H4 (cell line): ENCODE measurements around the gene ESRP2. TPM values are rescaled to one million over a fixed set of nuclear protein-coding genes. Genes with fewer than 3 reads are reported as not detected.

Source experiments
- DNase-seq: peaks from one replicate; pipeline ENCODE4 v3.0.0-alpha.2; 2015; ENCODE audit warnings: low spot score
- total RNA-seq: library from RNA; depleted of rRNA; stranded (reverse); fragments of >200 nt; shearing (Covaris generic); gene quantifications from 2 replicates; pipeline ENCODE4 v1.2.3, GENCODE V29; 2014

ESRP2 gene
- total RNA-seq, 1 experiment from 2014 or later, result not detected

DNA sequence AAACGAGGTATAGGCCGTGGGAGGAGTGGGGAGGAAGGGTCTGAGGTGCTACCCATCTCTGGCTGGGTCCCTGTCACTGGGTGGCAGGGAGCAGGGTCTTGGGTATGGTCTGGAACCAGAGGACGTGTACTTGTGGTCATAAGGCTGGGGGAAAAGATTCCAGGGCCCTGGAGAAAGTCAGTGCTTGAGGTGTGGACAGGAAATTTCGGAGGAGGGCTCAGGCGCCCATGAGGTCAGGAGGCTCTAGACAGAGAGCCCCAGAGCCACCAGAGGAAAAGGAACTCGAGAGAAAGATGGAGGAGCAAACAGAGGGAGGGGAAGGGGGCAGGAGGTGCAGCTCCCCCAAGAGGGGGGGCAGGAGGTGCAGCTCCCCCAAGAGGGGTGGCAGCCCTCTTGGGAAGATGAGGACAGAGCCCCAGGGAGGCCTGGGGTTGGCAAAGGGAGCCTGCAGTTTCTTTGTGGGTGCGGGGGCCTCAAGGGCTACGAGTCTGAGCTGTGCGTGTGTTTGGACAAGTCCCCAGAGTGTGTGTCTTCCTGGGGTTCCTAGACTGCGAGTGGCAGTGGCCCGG is 27.7 kb upstream of the ESRP2 start:
- no peak for DNase-seq

DNA sequence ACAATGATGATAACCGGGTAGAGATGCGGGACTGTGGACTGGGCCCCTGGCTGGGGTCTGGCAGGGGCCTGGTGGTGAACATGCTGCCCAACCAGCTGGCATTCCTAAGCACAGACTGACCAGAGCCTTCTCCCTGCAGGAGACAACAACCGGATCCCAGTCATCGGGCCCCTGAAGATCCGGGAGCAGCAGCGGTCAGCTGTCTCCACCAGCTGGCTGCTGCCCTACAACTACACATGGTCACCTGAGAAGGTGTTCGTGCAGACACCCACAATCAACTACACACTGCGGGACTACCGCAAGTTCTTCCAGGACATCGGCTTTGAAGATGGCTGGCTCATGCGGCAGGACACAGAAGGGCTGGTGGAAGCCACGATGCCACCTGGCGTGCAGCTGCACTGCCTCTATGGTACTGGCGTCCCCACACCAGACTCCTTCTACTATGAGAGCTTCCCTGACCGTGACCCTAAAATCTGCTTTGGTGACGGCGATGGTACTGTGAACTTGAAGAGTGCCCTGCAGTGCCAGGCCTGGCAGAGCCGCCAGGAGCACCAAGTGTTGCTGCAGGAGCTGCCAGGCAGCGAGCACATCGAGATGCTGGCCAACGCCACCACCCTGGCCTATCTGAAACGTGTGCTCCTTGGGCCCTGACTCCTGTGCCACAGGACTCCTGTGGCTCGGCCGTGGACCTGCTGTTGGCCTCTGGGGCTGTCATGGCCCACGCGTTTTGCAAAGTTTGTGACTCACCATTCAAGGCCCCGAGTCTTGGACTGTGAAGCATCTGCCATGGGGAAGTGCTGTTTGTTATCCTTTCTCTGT is 23.3 kb upstream of the ESRP2 start:
- DNase-seq, result no peak

DNA sequence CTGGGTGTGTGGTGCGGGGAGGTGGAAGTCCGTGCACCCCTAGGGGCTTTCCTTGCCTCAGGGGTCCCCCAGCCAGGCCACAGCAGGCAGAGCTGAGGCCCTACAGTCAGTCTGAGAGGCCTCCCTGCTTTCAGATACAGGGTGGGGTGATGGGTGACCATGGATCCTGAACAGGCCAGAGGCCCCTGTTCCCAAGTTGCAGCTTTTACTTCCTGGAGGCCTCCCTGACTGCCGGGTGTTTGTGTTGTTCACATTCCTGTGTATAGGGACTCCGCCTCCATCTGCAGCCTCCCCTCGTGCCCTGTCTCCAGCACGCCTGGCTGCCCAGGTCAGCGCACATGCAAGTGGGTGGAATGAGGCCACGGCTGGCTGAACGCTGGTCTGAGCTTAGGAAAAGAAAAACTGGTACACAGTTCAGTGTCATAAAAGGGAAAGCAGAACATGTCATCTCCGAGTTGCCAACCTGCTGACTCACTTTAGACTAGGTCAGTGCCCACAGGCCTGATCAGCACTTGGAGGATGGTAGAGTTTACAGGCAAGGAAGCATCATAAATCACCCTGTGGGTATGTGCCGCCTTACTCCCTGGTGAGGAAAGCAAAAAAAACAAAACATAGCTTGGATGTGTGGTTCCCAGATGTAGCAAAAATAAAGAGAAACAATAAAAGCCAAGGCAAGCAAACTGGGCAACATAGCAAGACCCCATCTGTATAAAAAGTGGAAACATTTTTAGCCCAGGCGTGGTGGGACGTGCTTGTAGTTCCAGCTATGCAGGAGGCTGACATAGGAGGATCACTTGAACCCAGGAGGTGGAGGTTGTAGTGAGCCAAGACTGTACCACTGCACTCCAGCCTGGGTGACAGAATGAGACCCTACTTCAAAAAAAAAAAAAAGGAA is 22.2 kb upstream of the ESRP2 start:
- DNase-seq, result peak; percentile 92

DNA sequence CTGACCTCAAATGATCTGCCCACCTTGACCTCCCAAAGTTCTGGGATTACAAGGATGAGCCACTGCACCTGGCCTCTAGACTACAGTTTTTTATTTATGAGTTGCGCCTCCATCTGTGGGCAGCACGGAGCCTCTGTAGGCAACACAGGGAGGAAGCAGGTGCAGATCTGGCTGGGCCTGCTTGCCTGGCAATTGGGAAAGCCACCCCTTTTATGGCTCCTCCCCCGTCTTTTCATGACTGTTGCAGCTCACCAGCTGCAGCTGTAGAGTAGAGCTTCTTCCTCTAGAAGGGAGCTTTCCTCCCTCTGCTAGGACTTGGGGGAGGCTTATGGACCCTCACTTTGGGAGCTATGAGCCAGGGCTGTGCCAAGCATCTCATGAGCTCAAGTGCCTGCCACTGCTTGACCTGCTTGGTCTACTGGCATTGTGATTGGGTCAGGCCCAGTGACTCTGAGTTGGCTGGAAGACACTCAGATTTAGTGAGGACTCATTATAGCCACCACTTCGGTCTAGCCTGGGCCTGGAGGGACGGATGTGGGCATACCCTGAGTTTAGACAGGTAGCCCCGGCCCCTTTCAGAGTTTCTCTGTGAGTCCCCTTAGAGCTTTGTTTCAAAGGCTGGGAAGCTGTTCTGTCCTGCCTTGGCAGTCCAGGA is 21.5 kb upstream of the ESRP2 start:
- no peak for DNase-seq

DNA sequence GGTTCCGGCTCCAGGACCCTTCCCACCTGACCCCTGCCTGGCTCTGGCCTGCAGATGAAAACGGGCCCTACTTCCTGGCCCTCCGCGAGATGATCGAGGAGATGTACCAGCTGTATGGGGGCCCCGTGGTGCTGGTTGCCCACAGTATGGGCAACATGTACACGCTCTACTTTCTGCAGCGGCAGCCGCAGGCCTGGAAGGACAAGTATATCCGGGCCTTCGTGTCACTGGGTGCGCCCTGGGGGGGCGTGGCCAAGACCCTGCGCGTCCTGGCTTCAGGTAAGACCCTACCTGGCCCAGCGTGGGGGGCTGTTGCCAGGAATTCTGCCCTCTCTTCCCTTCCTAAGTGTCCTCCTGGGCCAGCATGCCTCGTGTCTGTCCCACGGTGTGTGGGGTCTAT is 19.8 kb upstream of the ESRP2 start:
- DNase-seq, result no peak

DNA sequence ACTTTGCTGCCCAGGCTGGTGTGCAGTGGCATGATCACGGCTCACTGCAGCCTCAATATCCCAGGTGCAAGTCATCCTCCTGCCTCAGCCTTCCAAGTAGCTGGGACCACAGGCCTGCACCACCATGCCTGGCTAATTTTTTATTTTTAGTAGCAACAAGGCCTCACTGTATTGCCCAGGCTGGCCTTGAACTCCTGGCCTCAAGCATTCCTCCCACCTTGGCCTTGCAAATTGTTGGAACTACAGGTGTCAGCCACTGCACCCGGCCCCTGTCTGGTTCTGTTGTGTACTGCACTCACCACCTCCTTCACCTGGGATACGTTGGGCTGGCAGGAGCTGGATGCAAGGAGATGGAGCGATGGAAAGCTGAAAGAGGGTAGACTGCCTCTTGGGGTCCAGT is 17.8 kb upstream of the ESRP2 start:
- no peak for DNase-seq

DNA sequence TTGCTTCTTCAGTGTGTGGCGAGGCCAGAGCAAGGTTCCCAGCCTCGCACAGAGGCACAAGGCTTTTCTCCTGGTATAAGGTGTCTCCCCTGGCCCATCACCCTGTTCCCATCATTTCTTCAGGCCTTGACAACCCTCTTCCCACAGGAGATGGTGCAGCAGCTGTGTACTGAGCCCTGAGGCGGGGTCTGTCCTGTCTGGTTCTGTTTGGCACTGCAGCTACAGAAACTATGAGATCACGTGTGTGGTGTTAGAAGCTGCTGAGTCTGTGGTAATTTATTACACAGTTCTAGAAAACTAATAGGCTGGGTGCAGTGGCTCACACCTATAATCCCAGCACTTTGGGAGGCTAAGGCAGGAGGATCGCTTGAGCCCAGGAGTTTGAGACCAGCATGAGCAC is 16.5 kb upstream of the ESRP2 start:
- no peak for DNase-seq

DNA sequence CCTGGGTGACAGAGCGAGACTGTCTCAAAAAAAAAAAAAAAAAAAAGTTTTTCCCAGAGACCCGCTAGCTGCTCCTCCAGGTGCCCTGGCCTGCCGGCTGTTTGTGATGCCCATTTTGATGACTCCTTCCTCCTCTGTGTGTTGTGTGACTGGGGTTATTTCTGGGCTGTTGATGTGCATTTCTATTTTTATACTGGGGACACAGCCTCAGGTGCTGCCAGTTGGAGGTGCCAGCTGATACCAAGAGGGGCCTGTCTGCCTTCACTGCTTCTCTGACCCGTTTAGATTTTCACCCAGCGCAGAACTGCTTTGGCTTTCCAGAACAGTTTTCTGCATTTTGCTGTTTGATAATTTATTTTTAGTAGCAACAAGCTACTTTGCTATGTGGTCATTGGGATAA is 15.9 kb upstream of the ESRP2 start:
- no peak for DNase-seq

DNA sequence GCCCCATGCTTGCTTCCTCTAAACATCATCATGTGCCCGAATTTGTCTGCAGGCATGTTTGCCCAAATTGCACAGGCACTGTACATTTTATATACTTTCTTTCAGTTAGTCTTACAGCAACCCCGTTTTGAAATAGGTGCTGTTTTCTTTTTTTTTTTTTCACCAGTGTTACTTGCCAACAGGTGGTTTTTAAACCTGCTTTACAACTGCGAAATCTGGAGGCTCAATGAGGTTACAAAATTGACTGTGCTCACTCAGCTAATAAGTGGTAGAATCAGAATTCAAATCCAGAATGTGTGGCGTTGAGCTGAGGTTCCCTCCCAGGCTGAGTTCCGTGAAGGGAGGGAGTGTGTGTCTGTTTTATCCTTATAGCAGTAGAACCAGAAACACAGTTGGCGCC is 15.0 kb upstream of the ESRP2 start:
- DNase-seq, result no peak

DNA sequence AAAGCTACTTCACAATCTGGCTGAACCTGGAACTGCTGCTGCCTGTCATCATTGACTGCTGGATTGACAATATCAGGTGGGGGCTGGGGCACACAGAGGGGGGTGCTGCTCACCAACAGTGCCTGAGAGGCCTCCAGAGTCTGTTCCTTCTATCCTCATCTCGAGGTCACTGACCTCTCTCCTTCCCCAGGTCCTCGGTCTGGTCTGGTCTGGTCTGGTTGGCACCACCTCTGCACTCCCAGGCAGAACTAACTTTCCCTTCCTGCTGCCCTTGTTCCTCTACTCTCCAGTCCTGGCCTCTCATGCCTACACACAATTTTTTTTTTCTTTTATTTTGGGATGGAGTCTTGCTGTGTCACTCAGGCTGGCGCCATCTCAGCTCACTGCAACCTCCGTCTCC is 13.4 kb upstream of the ESRP2 start:
- no peak for DNase-seq

DNA sequence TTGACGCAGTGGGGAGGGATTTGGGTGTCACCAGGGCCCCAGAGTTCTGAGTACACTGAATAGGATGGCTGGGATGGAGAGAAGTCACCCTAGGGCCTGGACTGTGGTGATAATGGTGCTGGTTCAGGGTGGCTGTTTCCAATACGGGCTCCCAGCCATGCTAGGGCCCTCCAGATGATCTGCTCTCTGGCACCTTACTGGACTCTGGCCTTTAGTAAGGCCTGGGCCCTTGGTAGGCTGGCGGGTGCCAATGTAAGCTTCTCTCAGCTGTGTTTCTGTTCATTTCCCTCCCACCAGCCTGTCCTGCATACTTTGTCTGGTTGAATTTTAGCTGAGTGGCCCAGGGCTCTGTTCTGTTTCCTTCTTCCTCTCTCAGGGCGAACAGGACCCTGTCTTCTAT is 12.0 kb upstream of the ESRP2 start:
- no peak for DNase-seq

DNA sequence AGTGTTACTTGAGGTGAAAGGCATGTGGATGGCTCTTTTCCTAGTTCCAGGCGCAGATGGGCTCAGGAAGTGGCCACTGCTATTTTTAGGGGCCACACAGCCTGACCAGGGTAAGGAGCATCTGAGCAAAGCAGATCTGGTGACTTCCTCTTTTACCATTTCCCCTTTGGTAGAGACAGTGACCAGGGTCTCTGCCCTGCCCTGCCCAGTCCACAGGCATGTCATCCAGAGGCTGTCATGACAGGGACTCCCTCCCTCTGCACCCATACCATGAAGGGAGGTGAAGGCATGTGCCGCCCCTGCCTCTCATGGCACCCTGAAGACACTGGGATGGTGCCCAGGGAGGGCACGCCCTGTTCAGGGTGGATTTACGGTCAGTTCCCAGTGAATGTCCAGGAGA is 11.5 kb upstream of the ESRP2 start:
- DNase-seq, result no peak

DNA sequence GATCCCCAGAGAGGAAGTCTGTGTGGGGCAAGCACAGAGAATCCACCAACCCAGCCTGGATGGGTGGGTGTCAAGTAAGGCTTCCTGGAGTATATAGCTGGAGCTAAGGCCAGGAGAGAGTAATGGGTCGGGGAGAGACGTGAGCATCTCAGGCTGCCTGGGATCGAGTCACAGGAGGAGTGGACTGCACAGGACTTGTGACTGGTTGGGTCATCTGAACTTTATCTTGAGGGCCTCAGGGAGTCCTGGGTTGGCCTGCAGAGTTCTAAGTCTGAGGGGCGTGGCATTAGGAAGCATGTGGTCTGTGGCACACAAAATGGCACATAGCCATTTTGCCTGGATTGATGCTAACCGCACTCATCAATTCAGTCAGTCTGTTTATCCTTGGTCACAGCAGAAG is 10.7 kb upstream of the ESRP2 start:
- DNase-seq, result no peak

DNA sequence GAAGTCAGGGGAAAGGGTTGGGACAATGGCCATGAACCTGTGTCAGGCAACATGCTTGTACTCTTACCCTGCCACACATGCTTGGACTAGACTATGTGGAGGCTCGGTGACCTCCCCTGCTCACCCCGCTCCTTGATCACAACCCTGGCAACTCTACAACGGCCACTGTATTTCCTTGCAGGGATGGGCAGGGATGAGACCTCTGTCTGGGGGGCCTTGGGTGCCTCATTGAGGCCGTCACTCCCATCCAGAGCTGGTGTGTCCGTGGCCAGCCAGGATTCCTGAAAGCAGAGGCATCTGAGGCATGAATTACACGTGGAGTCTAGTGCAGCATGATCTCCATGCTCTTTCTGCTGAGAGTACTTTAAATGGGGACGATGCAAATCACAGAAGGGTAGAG is 10.2 kb upstream of the ESRP2 start:
- no peak for DNase-seq

DNA sequence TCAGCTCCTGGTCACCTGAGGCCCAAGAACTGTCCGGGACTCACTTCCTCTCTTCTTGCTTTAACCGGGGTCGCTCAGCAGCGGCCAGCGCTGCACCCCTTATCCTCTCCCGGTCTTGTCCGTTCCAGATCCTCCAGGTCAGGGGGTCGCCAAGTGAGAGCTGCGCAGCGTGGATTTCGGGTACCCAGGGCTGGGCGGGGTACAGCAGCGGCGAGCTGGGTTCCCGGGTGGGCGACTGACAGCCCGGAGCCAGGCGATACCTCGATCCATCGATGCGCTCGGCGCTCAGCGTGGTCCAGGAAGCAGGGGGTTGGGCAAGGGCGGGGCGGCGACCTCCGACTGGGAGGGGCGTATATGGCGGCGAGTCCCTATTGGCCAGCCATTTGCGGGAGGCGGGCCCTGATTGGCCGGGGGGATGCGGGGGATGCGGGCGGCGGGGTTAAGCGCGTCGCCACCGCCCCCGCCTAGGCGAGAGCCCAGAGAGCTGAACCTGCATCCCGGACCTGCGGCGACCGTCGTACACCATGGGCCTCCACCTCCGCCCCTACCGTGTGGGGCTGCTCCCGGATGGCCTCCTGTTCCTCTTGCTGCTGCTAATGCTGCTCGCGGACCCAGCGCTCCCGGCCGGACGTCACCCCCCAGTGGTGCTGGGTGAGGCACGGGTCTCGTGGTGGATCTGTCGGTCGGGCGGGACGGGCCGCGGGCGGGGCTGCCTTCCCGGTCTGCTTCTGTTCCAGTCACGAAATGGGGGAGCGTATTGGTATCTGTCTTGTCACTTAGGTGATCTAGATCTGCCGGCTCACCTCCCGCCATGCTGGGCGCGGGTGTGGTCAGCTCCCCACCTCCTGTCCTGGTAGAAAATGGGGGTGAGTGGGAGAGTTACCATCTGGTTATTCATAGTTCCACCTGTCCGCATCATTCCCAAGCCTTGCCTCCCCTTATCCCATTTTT is 9.3 kb upstream of the ESRP2 start, which contains the start of gene PLA2G15:
TSS of gene PLA2G15 (plus strand) at position 471 of the 951 bp plus-strand sequence. CDS start at position 525, 54 bp downstream.
- peak; percentile 82 for DNase-seq

DNA sequence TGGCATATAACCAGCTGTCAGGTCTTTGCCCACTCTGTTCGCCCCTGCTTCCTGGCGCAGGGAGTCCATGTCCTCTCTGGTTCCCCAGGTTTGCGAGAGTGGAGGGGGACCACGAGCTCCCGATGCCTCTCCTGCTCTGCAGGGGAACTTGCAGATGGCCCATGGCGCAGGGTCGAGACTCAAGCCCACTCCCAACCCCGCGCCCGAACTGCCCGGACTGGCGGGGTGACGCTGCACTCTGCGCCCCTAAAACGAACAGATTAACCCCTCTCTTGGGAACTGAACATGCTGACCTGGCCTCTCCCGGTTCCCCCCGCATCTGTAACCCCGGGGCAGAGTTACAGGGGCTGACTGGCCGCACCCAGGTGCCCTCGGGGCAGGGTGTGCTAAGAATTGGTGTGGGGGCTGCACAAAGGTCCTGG is 8.6 kb upstream of the ESRP2 start:
- no peak for DNase-seq

DNA sequence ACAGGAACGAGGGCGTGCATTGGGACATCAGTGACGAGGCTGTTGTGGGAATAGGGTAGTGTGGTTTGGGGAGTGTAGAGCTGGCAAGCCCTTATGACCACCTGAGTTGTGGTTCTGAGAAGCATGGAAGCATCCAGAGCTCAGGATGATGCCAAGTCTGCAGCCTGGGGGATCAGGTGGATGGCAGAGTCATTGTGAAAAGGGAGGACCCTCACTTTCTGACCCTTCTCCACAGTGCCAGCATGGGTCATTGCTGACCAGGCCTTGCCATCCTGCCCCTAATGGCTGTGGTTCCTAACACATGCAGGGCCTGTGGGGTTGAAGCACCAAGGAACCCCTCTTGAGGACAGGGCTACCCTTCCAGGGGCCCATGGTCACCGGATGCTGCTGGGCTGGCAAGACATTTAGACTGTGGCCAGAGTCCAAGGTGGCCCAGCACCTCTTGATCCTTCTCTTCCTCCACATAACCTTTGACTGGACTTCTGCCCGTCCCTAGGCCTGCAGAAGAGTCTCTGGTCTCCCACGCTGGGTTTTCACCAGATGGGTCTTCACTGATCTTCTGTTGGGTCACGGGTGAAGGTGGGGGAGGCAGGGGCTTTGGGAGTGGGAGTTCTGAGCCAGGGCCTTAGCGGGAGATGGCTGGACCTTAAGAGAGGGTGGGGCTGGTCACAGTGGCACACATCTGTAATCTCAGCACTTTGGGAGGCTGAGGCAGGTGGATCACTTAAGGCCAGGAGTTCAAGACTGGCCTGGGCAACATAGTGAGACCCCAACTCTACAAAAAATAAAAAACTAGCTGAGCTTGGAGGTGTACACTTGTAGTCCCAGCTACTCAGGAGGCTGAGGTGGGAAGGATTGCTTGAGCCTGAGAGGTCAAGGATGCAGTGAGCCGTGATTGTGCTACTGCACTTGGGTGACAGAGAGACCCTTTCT is 7.3 kb upstream of the ESRP2 start:
- DNase-seq, result no peak

DNA sequence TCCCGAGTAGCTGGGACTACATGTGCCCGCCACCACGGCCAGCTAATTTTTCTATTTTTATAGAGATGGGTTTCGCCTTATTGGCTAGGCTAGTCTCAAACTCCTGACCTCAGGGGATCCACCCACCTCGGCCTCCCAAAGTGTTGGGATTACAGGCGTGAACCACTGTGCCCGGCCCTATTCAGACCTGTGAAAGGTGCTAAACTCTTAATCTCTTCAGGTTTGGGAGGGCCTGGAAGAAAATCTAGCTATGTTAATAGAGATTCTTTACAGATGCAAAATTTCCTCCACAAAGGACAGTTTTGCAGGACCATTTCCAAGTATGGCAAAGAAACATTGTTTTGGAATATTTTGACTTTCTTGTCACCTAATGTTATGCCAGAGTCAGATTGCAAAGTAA is 6.2 kb upstream of the ESRP2 start:
- DNase-seq, result no peak

DNA sequence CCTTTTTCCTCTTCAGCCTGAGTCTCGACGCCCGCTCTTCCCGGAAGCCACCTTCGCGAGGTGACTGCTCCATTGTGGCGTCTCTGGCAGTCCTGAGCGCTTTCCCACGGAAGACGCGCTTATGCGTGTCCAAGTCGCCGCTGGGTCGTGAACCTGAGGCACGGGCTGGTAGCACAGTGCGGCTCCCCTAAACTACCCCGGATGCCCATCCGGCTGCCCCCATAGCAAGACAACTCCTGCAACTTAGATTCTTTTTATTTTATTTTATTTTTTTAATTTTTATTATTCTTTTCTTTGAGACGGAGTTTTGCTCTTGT is 2.1 kb upstream of the ESRP2 start:
- no peak for DNase-seq
